PFSK-1 (cell line): ENCODE data around the gene DNAAF5.

Experiments used
- FOXP2 ChIP-seq: optimal IDR thresholded peaks from 2 replicates; pipeline ENCODE3; 2011; ENCODE audit warnings: borderline replicate concordance, control low read depth, inconsistent platforms; ENCODE audit not compliant: insufficient read depth; ENCODE audit errors: extremely low read length, extremely low read depth
- POLR2AphosphoS5 ChIP-seq: IDR thresholded peaks from 2 replicates; pipeline ENCODE4 v1.6.1; 2012; ENCODE audit warnings: low read depth, mild to moderate bottlenecking, control low read depth, low read length, moderate library complexity
- REST ChIP-seq, 2 experiments: IDR thresholded peaks; 2 replicates each; pipeline versions ENCODE4 v1.6.1 to v1.8.0; 2011 to 2012; ENCODE audit warnings: low read depth in 2 of 2, low read length in 2 of 2, control low read depth in 1 of 2, inconsistent platforms in 1 of 2, mild to moderate bottlenecking in 1 of 2, moderate library complexity in 1 of 2; ENCODE audit not compliant: insufficient read depth in 1 of 2
- SIN3A ChIP-seq: IDR thresholded peaks from 2 replicates; pipeline ENCODE4 v1.6.1; 2012; ENCODE audit warnings: mild to moderate bottlenecking, low read length, moderate library complexity, borderline replicate concordance; ENCODE audit not compliant: insufficient read depth
- TAF1 ChIP-seq: IDR thresholded peaks from 2 replicates; pipeline ENCODE4 v1.6.1; 2012; ENCODE audit warnings: low read length, control low read depth, borderline replicate concordance; ENCODE audit not compliant: insufficient read depth

DNAAF5 gene

GRCh38 chr7:729140-730000 is 2.9 kb downstream of the DNAAF5 start:
- TF ChIP-seq TAF1 (no peak), FOXP2 (no peak), REST (IDR thresholded peaks at IDR 0.05; ENCODE audit: insufficient read depth in 1 of 2, low read depth in 2 of 2, low read length in 2 of 2) (no peak), POLR2AphosphoS5 (no peak), SIN3A (no peak)

GRCh38 chr7:730501-731439 is 4.3 kb downstream of the DNAAF5 start:
- TF ChIP-seq FOXP2 (no peak), TAF1 (no peak), POLR2AphosphoS5 (no peak), REST (IDR thresholded peaks at IDR 0.05; ENCODE audit: insufficient read depth in 1 of 2, low read depth in 2 of 2, low read length in 2 of 2) (no peak), SIN3A (no peak)

- TF ChIP-seq REST (IDR thresholded peaks at IDR 0.05; ENCODE audit: insufficient read depth in 1 of 2, low read depth in 2 of 2, low read length in 2 of 2) (no peak), TAF1 (no peak), SIN3A (no peak), POLR2AphosphoS5 (no peak), FOXP2 (no peak)
These were observed 5.1 kb downstream of the DNAAF5 start for GRCh38 chr7:731440-732085.

DNA sequence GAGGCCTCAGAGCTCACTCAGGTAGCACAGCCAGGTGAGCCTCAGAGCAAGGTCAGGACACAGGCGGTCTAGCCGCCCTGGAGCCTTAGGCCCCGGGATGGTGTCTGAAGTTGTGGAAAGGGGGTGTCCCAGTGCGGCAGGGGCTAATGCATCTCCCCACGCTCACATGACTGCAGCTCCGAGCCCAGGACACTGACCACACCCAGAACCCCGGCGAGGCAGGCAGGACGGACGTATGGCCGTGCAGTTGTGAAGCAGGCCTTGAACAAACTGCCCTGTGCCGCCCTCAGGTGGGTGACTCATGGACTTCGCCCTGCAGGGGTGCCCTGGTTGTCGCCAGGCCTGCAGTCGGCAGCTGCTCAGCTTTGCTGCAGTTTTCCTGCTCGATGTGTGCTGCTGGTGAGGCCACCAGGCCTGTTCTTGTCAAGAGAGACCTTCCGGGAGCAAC is 5.6 kb downstream of the DNAAF5 start:
- TF ChIP-seq POLR2AphosphoS5, result no peak
- no peak for TF ChIP-seq SIN3A
- TF ChIP-seq TAF1, result no peak
- no peak for TF ChIP-seq FOXP2
- TF ChIP-seq REST (IDR thresholded peaks at IDR 0.05; ENCODE audit: insufficient read depth in 1 of 2, low read depth in 2 of 2, low read length in 2 of 2), result no peak
